ENCODE data around the gene KIF13A. TPM values are rescaled to one million over a fixed set of nuclear protein-coding genes. Genes with fewer than 3 reads are reported as not detected.

The KIF13A gene
- total and polyA plus RNA-seq, 2 donors (not counting 3 experiments of a cell fraction or from before 2014, with no cell fraction given) = 24.9 to 65.8 TPM

DNA sequence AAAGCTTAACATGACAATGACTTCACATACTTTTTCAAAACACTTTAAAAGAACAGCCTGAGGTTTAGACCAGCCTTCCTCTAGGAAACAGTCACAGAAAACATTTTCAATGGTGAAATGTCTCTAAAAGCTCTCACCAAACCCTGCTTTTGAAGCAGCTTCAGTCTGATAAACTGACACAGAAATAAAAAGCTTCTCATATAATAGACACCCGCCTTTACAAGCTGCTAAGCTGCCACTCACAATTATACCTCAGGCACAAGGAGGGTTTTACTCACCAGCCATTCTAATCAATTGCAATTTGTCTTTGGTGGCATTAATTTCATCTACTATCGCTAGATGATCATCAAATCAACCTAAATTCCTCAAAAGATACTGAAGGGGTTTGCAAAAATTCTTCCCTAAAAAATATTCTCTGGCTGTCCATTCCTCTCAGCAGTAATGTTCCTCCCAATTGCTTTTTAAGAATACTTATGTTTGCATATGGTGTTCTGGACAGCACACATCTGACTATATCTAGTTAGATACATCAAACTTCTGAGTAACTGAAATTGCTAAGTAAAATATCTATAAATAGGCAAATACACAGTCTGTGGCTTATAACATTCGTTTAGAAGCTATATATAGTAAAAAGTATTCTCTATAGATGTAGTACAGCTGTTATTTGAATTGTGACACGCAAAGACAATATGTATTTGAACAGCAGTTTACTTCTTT is 29.4 kb downstream of the KIF13A start:
- no peaks in the 10 kb centered on the region for H3K4me1 ChIP-seq (ENCODE audit: control insufficient read depth, extremely low read depth, insufficient read depth, low read length)
- DNase-seq (ENCODE audit: low read depth, low spot score) (no peak), FAIRE-seq (no peak)
- no peaks in the 10 kb centered on the region for H3K27me3 ChIP-seq (ENCODE audit: control insufficient read depth in 2 of 2, insufficient read depth in 2 of 2, low read length in 2 of 2)
- intact Hi-C loops (cut with micrococcal nuclease) = no loop called here
- H3K27ac ChIP-seq (ENCODE audit: insufficient read depth, low read depth, low read length) = no peak overlapping the region
- ChIA-PET CTCF (interaction anchor here (0.7 to 1.1 kb wide), 3 partner anchors 11 to 23 kb away, joined by 3 read pairs; no protein-coding TSS in a partner anchor), POLR2A (no interaction called here)
- no peaks in the 10 kb centered on the region for H4K20me1 ChIP-seq (replicated peaks; ENCODE audit: control insufficient read depth, extremely low read depth, insufficient read depth, low read length)
- H2AFZ ChIP-seq (ENCODE audit: low read depth, low read length) = no peak overlapping the region
- no peak overlapping the region for H3K9ac ChIP-seq (replicated peaks; ENCODE audit: extremely low read depth, insufficient read depth, low read length)
- no peaks in the 10 kb centered on the region for H3K9me1 ChIP-seq (replicated peaks; ENCODE audit: control insufficient read depth, extremely low read depth, insufficient read depth, low read length)
- dilution Hi-C loops (cut with MboI; ENCODE audit: extremely low pct_ligation_motif_present, low sequenced_read_pairs) = no loop called here
- no TSS peak for BruUV-seq (replicated peaks)
- peaks cover 43% of the 10 kb centered on the region for H3K79me2 ChIP-seq (ENCODE audit: control insufficient read depth, insufficient read depth, low read length)
- no peak overlapping the region for H3K4me2 ChIP-seq (ENCODE audit: insufficient read depth, low read length)
- TF ChIP-seq GATA2 (IDR thresholded peaks at IDR 0.05; ENCODE audit: insufficient read depth, insufficient read length, low read depth, low read length) (no peak), POLR2AphosphoS5 (IDR thresholded peaks at IDR 0.05; ENCODE audit: insufficient read depth, low read depth, low read length) (no peak), POLR2A (IDR thresholded peaks at IDR 0.05; ENCODE audit: low read depth, low read length) (no peak), JUN (IDR thresholded peaks at IDR 0.05; ENCODE audit: borderline replicate concordance, insufficient read depth, insufficient read length, low read depth) (no peak), MYC (IDR thresholded peaks at IDR 0.05; ENCODE audit: low read depth, low read length) (no peak), EZH2 (IDR thresholded peaks at IDR 0.05; ENCODE audit: borderline replicate concordance, low read depth, low read length, severe bottlenecking) (no peak), FOS (IDR thresholded peaks at IDR 0.05; ENCODE audit: borderline replicate concordance, insufficient read depth, low read length) (no peak)
- TF ChIP-seq, protein P1, sequence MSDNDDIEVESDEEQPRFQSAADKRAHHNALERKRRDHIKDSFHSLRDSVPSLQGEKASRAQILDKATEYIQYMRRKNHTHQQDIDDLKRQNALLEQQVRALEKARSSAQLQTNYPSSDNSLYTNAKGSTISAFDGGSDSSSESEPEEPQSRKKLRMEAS (IDR thresholded peaks at IDR 0.05; ENCODE audit: insufficient read depth, insufficient read length) = no peak
- H3K9me3 ChIP-seq (replicated peaks; ENCODE audit: control insufficient read depth, insufficient read depth, low read length) = no peaks in the 10 kb centered on the region
- H3K36me3 ChIP-seq (ENCODE audit: control insufficient read depth in 2 of 2, extremely low read depth in 1 of 2, insufficient read depth in 2 of 2, low read length in 2 of 2) = no peaks in the 10 kb centered on the region
- no peak overlapping the region for H3K4me3 ChIP-seq (replicated peaks in 1 of 3; ENCODE audit: insufficient read depth in 1 of 3, low read depth in 1 of 3, low read length in 3 of 3)

All from endothelial cell of umbilical vein (primary cell).